SU-DHL-6 (cell line): ENCODE data around the gene SLC35A5.

ENCODE experiments used
- H2AFZ ChIP-seq: fragments of 200-600 bp; sonication (generic); 2 replicates; pipeline ENCODE4 v1.6.1; 2014; ENCODE audit warnings: low read depth, mild to moderate bottlenecking, moderate library complexity, mixed read lengths, antibody characterized with exemption, low read length; ENCODE audit not compliant: severe bottlenecking
- H3F3A ChIP-seq: fragments of 200-600 bp; shearing (Covaris generic); 2 replicates; pipeline ENCODE4 v1.6.0; 2016; ENCODE audit warnings: antibody characterized with exemption, mild to moderate bottlenecking; ENCODE audit not compliant: insufficient read depth
- H3K27ac ChIP-seq: fragments of 200-600 bp; sonication (generic); 2 replicates; pipeline ENCODE4 v1.5.1; 2016; ENCODE audit warnings: low read depth, mild to moderate bottlenecking, low read length, moderate library complexity, mixed read lengths
- H3K27me3 ChIP-seq: fragments of 200-600 bp; sonication (generic), shearing (Covaris generic); 2 replicates; pipeline ENCODE4 v1.6.0; 2014; ENCODE audit warnings: mild to moderate bottlenecking, low read length
- H3K36me3 ChIP-seq: fragments of 200-600 bp; sonication (generic); 2 replicates; pipeline ENCODE4 v1.6.1; 2014; ENCODE audit warnings: mild to moderate bottlenecking, low read length, mixed read lengths
- H3K4me2 ChIP-seq: fragments of 300-600, 200-600 bp; shearing (Covaris generic), sonication (generic); 2 replicates; pipeline ENCODE4 v1.6.0; 2014; ENCODE audit warnings: low read length, low read depth, mild to moderate bottlenecking; ENCODE audit not compliant: poor library complexity, severe bottlenecking
- H3K4me3 ChIP-seq: fragments of 200-600 bp; sonication (generic); 2 replicates; pipeline ENCODE4 v1.5.1; 2014; ENCODE audit warnings: antibody characterized with exemption, low read length, mild to moderate bottlenecking, mixed read lengths; ENCODE audit not compliant: insufficient read depth, poor library complexity, severe bottlenecking
- H3K79me2 ChIP-seq: fragments of 200-600 bp; sonication (generic); 2 replicates; pipeline ENCODE4 v1.6.1; 2014; ENCODE audit warnings: mild to moderate bottlenecking, low read length, moderate library complexity; ENCODE audit not compliant: insufficient read depth
- H3K9ac ChIP-seq: fragments of 200-600 bp; sonication (generic); 2 replicates; pipeline ENCODE4 v1.7.0; 2014; ENCODE audit warnings: mild to moderate bottlenecking, low read length
- H3K9me2 ChIP-seq: fragments of 200-600 bp; sonication (generic); replicated peaks from 2 replicates; pipeline ENCODE4 v1.6.1; 2014; ENCODE audit warnings: low read length; ENCODE audit not compliant: insufficient read depth
- H3K9me3 ChIP-seq: fragments of 200-600 bp; sonication (generic); 2 replicates; pipeline ENCODE4 v1.6.1; 2014; ENCODE audit warnings: low read length, mixed read lengths; ENCODE audit not compliant: insufficient read depth
- H4K20me1 ChIP-seq: fragments of 200-600 bp; sonication (generic); 2 replicates; pipeline ENCODE4 v1.6.1; 2014; ENCODE audit warnings: low read depth, mild to moderate bottlenecking, antibody characterized with exemption, low read length, moderate library complexity, mixed read lengths
- CTCF ChIP-seq: fragments of 200-600 bp; sonication (generic); IDR thresholded peaks from one replicate; pipeline ENCODE4 v1.5.1; 2017; ENCODE audit warnings: antibody characterized with exemption, mild to moderate bottlenecking, low read length, moderate library complexity; ENCODE audit not compliant: insufficient read depth, poor library complexity, severe bottlenecking
- EZH2phosphoT487 ChIP-seq: fragments of 200-600 bp; sonication (generic), shearing (Covaris generic); conservative IDR thresholded peaks from 2 replicates; pipeline ENCODE4 v1.6.1; 2018; ENCODE audit warnings: mild to moderate bottlenecking, antibody characterized with exemption, low read length, moderate library complexity, mixed read lengths

The SLC35A5 gene

GRCh38 chr3:112593258-112593657 lies 31.4 kb downstream of the SLC35A5 start:
- no peaks in the 10 kb centered on the region for H3K27me3 ChIP-seq
- no peak overlapping the region for H3K4me3 ChIP-seq
- no peaks in the 10 kb centered on the region for H3K9me3 ChIP-seq
- H4K20me1 ChIP-seq: no peaks in the 10 kb centered on the region
- no peaks in the 10 kb centered on the region for H3K79me2 ChIP-seq
- no peaks in the 10 kb centered on the region for H3F3A ChIP-seq
- H2AFZ ChIP-seq: no peak overlapping the region
- H3K9me2 ChIP-seq: no peaks in the 10 kb centered on the region
- H3K9ac ChIP-seq: no peak overlapping the region
- no peak for TF ChIP-seq CTCF
- no peak for TF ChIP-seq EZH2phosphoT487
- peaks cover 14% of the 10 kb centered on the region for H3K36me3 ChIP-seq
- H3K27ac ChIP-seq: no peak overlapping the region
- H3K4me2 ChIP-seq: no peak overlapping the region

- Histone ChIP-seq H4K20me1 (no peaks in the 10 kb centered on the region), H3K27ac (no peak overlapping the region), H3K79me2 (no peaks in the 10 kb centered on the region), H3K36me3 (peaks cover 12% of the 10 kb centered on the region), H3K9me2 (no peaks in the 10 kb centered on the region), H2AFZ (no peak overlapping the region), H3F3A (no peaks in the 10 kb centered on the region), H3K27me3 (no peaks in the 10 kb centered on the region), H3K9ac (no peak overlapping the region), H3K9me3 (no peaks in the 10 kb centered on the region), H3K4me3 (no peak overlapping the region), H3K4me2 (no peak overlapping the region)
- TF ChIP-seq EZH2phosphoT487 (no peak), CTCF (no peak)
These were observed 33.0 kb downstream of the SLC35A5 start for GRCh38 chr3:112594856-112595255.

DNA sequence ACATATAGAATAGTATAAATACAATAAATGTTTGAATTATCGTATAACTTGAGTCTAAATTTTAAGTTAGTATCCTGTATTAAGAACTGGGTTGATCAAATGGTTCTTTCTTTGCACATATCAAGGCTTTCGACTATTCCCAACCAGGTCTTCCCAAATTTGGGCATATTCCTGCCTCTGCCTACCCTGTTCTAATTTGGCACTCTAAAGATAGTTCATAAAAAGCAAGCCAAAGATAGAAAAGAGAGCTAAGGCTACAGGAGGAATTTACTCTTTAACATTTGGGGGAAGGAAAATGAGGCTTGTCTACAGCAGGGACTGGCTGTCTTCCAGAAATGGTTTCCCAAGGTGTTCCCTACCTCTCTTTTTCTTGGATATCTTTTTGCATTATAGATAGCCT lies 36.1 kb downstream of the SLC35A5 start:
- Histone ChIP-seq H3K36me3 (peaks cover 7% of the 10 kb centered on the region; the same call in 1 of the 2 replicates), H3K27ac (no peak overlapping the region), H3K79me2 (no peaks in the 10 kb centered on the region), H2AFZ (no peak overlapping the region), H3F3A (no peaks in the 10 kb centered on the region), H3K9ac (no peak overlapping the region), H3K27me3 (no peaks in the 10 kb centered on the region), H3K9me3 (no peaks in the 10 kb centered on the region), H3K4me2 (no peak overlapping the region), H4K20me1 (no peaks in the 10 kb centered on the region), H3K9me2 (no peaks in the 10 kb centered on the region), H3K4me3 (no peak overlapping the region)
- no peak for TF ChIP-seq EZH2phosphoT487
- TF ChIP-seq CTCF: no peak
